H1 (cell line): ENCODE measurements around the gene SPATA32. TPM values are rescaled to one million over a fixed set of nuclear protein-coding genes. Genes with fewer than 3 reads are reported as not detected.

Experiments used
- CHD7 ChIP-seq: fragments of 300-600 bp; sonication (generic); IDR thresholded peaks from 2 replicates; pipeline ENCODE4 v1.7.1; 2012; ENCODE audit warnings: low read length, moderate library complexity, mild to moderate bottlenecking, inconsistent platforms; ENCODE audit not compliant: insufficient replicate concordance
- CTBP2 ChIP-seq: IDR thresholded peaks from 2 replicates; pipeline ENCODE4 v1.7.0; 2011; ENCODE audit warnings: borderline replicate concordance, mild to moderate bottlenecking, moderate library complexity, mixed read lengths, low read length; ENCODE audit not compliant: insufficient read depth, insufficient read length
- MAFK ChIP-seq: IDR thresholded peaks from 2 replicates; pipeline ENCODE4 v1.6.1; 2012; ENCODE audit warnings: low read depth, mild to moderate bottlenecking, improper control_type of control experiment, low read length
- SIN3A ChIP-seq, 2 experiments: IDR thresholded peaks in 1 of 2; conservative IDR thresholded peaks in 1 of 2; 2 replicates each; pipeline ENCODE4 v1.6.1; 2011 to 2012; ENCODE audit warnings: low read length in 2 of 2, improper control_type of control experiment in 1 of 2, low read depth in 1 of 2, mild to moderate bottlenecking in 1 of 2
- polyA plus RNA-seq, 7 experiments: library from polyadenylated mRNA; depleted of rRNA in 3 of 7; stranded (reverse) in 5 of 7; unstranded in 2 of 7; fragments of >200 nt in 5 of 7; fragments of 200-250 nt in 2 of 7; gene quantifications; 1 replicate in 5 of 7; 2 replicates in 1 of 7; 4 replicates in 1 of 7; pipeline versions ENCODE4 v1.2.1 to v1.2.3, GENCODE V29; 2011 to 2013; ENCODE audit warnings: missing spikeins in 2 of 7, mixed read lengths in 2 of 7
- total RNA-seq: library from RNA; stranded (reverse); fragmentation: NEBNext Ultra II Directional; extraction: Animal tissue kit (Norgen Biotek cat#: 25700); gene quantifications from 2 replicates; pipeline ENCODE4 v1.2.1, GENCODE V29; 2021

The SPATA32 gene
- total and polyA plus RNA-seq, 2 of the 8 experiments (the other 6 are each of a cell fraction or from before 2014, with no cell fraction given): 0.24 TPM; not detected in 1

GRCh38 chr17:45226576-45226975, 35.3 kb downstream of the SPATA32 start (continued):
- TF ChIP-seq CHD7 (no peak), CTBP2 (no peak), SIN3A (conservative IDR thresholded peaks at IDR 0.05 in 1 of 2, IDR thresholded peaks at IDR 0.05 in 1 of 2; ENCODE audit: low read depth in 1 of 2, low read length in 2 of 2) (no peak), MAFK (no peak)
